HL-60 (cell line): Measurements from ENCODE around the gene PROB1.

Source experiments
- GABPA ChIP-seq: IDR thresholded peaks from 2 replicates; pipeline ENCODE4 v1.6.1; 2012; ENCODE audit warnings: low read depth
- POLR2AphosphoS5 ChIP-seq: IDR thresholded peaks from 2 replicates; pipeline ENCODE4 v1.6.1; 2012; ENCODE audit warnings: low read depth
- SPI1 ChIP-seq: IDR thresholded peaks from 2 replicates; pipeline ENCODE4 v1.6.1; 2012; ENCODE audit warnings: low read depth, mild to moderate bottlenecking, borderline replicate concordance
- TF ChIP-seq, protein P1 (sequence below): IDR thresholded peaks from one replicate; pipeline ENCODE4 v1.5.1; 2011; ENCODE audit warnings: low read length, control low read depth, inconsistent platforms; ENCODE audit not compliant: insufficient read depth

- TF ChIP-seq, protein P1, sequence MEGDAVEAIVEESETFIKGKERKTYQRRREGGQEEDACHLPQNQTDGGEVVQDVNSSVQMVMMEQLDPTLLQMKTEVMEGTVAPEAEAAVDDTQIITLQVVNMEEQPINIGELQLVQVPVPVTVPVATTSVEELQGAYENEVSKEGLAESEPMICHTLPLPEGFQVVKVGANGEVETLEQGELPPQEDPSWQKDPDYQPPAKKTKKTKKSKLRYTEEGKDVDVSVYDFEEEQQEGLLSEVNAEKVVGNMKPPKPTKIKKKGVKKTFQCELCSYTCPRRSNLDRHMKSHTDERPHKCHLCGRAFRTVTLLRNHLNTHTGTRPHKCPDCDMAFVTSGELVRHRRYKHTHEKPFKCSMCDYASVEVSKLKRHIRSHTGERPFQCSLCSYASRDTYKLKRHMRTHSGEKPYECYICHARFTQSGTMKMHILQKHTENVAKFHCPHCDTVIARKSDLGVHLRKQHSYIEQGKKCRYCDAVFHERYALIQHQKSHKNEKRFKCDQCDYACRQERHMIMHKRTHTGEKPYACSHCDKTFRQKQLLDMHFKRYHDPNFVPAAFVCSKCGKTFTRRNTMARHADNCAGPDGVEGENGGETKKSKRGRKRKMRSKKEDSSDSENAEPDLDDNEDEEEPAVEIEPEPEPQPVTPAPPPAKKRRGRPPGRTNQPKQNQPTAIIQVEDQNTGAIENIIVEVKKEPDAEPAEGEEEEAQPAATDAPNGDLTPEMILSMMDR: no peak
- TF ChIP-seq POLR2AphosphoS5 (no peak), SPI1 (no peak), GABPA (no peak)
Measured at GRCh38 chr5:139404484-139404840, 9.6 kb upstream of the PROB1 start.
